IMR-90 (cell line): Measurements from ENCODE around the gene SMIM21. TPM values are rescaled to one million over a fixed set of nuclear protein-coding genes. Genes with fewer than 3 reads are reported as not detected.

ENCODE experiments used
- ATAC-seq: fragments of 200-7000 bp; cut with Tn5 transposase; 2 replicates; pipeline ENCODE4 v1.9.1; 2020; ENCODE audit warnings: low read depth, mild to moderate bottlenecking, moderate library complexity
- BruUV-seq: library from RNA; stranded (reverse); fragments of 400-500 nt; replicated peaks from 2 replicates; lab custom pipeline; 2021; lab: Mats Ljungman, UMichigan
- CTCF ChIA-PET: fragments of 300-600 bp; formaldehyde crosslinking; extraction: SDS; loops from one replicate; lab custom pipeline; 2021; ENCODE audit warnings: antibody characterized with exemption; lab: Yijun Ruan, JAX
- POLR2A ChIA-PET: fragments of 300-600 bp; sonication (Branson Sonifier 250); formaldehyde crosslinking; loops from one replicate; lab custom pipeline; 2022; ENCODE audit warnings: antibody characterized with exemption; ENCODE audit not compliant: unreplicated experiment; lab: Charles Lee
- DNase-seq: peaks from one replicate; pipeline ENCODE4 v3.0.0; 2013
- H2AFZ ChIP-seq: replicated peaks from 2 replicates; pipeline ENCODE3; 2013; ENCODE audit warnings: low read length, mild to moderate bottlenecking; ENCODE audit not compliant: poor library complexity
- H2AK5ac ChIP-seq: 2 replicates; pipeline ENCODE4 v1.6.1; 2013; ENCODE audit warnings: low read depth, low read length, inconsistent platforms
- H2AK9ac ChIP-seq: replicated peaks from 2 replicates; pipeline ENCODE3; 2013; ENCODE audit warnings: mild to moderate bottlenecking, low read depth, low read length, moderate library complexity; ENCODE audit not compliant: poor library complexity
- H2BK120ac ChIP-seq: 2 replicates; pipeline ENCODE4 v1.6.1; 2013; ENCODE audit warnings: low read depth, low read length, inconsistent platforms
- H2BK15ac ChIP-seq: 3 replicates; pipeline ENCODE4 v1.6.1; 2013; ENCODE audit warnings: low read depth, low read length, inconsistent platforms
- H2BK20ac ChIP-seq: 2 replicates; pipeline ENCODE4 v1.6.1; 2013; ENCODE audit warnings: low read depth, mild to moderate bottlenecking, inconsistent platforms, low read length, moderate library complexity
- H2BK5ac ChIP-seq: 2 replicates; pipeline ENCODE4 v1.6.1; 2013; ENCODE audit warnings: mild to moderate bottlenecking, low read depth, low read length, inconsistent platforms; ENCODE audit not compliant: poor library complexity, severe bottlenecking
- H3K14ac ChIP-seq: replicated peaks from 2 replicates; pipeline ENCODE4 v1.6.1; 2013; ENCODE audit warnings: low read depth, low read length, inconsistent platforms
- H3K18ac ChIP-seq: 2 replicates; pipeline ENCODE4 v1.6.1; 2013; ENCODE audit warnings: low read depth, low read length, control low read depth
- H3K23ac ChIP-seq: 2 replicates; pipeline ENCODE4 v1.6.1; 2013; ENCODE audit warnings: low read depth, low read length, inconsistent platforms
- H3K27ac ChIP-seq: 2 replicates; pipeline ENCODE4 v1.5.1; 2013; ENCODE audit warnings: mild to moderate bottlenecking, control low read depth, low read length; ENCODE audit not compliant: insufficient read depth
- H3K27me3 ChIP-seq: 2 replicates; pipeline ENCODE4 v1.6.1; 2013; ENCODE audit warnings: low read length; ENCODE audit not compliant: control insufficient read depth, insufficient read depth
- H3K36me3 ChIP-seq: 2 replicates; pipeline ENCODE4 v1.6.1; 2013; ENCODE audit warnings: low read length, mixed read lengths; ENCODE audit not compliant: control insufficient read depth, insufficient read depth
- H3K4ac ChIP-seq: 2 replicates; pipeline ENCODE4 v1.6.1; 2013; ENCODE audit warnings: low read depth, low read length, inconsistent platforms
- H3K4me1 ChIP-seq: 2 replicates; pipeline ENCODE4 v1.6.1; 2013; ENCODE audit warnings: low read length, mixed read lengths; ENCODE audit not compliant: control insufficient read depth, insufficient read depth
- H3K4me2 ChIP-seq: 2 replicates; pipeline ENCODE4 v1.6.1; 2013; ENCODE audit warnings: low read depth, mild to moderate bottlenecking, control low read depth, low read length, moderate library complexity
- H3K4me3 ChIP-seq: 2 replicates; pipeline ENCODE4 v1.5.1; 2013; ENCODE audit warnings: low read depth, mild to moderate bottlenecking, control low read depth, low read length, moderate library complexity; ENCODE audit not compliant: insufficient read depth
- H3K56ac ChIP-seq: 2 replicates; pipeline ENCODE4 v1.6.1; 2013; ENCODE audit warnings: low read length, inconsistent platforms; ENCODE audit not compliant: insufficient read depth; ENCODE audit errors: extremely low read depth
- H3K79me1 ChIP-seq, 2 experiments: 2 replicates each; pipeline ENCODE4 v1.6.1; 2013; ENCODE audit warnings: low read length in 2 of 2, inconsistent platforms in 1 of 2, low read depth in 1 of 2
- H3K9ac ChIP-seq: 2 replicates; pipeline ENCODE4 v1.6.1; 2013; ENCODE audit warnings: low read depth, low read length, control low read depth
- H3K9me1 ChIP-seq: 2 replicates; pipeline ENCODE4 v1.6.1; 2013; ENCODE audit warnings: low read length, inconsistent platforms; ENCODE audit not compliant: insufficient read depth
- H3K9me3 ChIP-seq: 2 replicates; pipeline ENCODE4 v1.6.1; 2013; ENCODE audit warnings: low read length; ENCODE audit not compliant: control insufficient read depth, insufficient read depth
- H4K20me1 ChIP-seq: 2 replicates; pipeline ENCODE4 v1.6.1; 2013; ENCODE audit warnings: low read length, inconsistent platforms; ENCODE audit not compliant: insufficient read depth
- H4K5ac ChIP-seq: 2 replicates; pipeline ENCODE4 v1.6.1; 2013; ENCODE audit warnings: mild to moderate bottlenecking, low read depth, low read length, control low read depth
- H4K8ac ChIP-seq, 2 experiments: 2 replicates each; pipeline ENCODE4 v1.6.1; 2013; ENCODE audit warnings: low read depth in 2 of 2, low read length in 2 of 2, control low read depth in 1 of 2, inconsistent platforms in 1 of 2
- H4K91ac ChIP-seq: 2 replicates; pipeline ENCODE4 v1.6.1; 2013; ENCODE audit warnings: low read depth, low read length, inconsistent platforms; ENCODE audit not compliant: insufficient read depth
- CHD1 ChIP-seq: IDR thresholded peaks from 2 replicates; pipeline ENCODE4 v1.6.1; 2012; ENCODE audit warnings: low read depth, low read length, improper control_type of control experiment
- ELK1 ChIP-seq: fragments of 150-350 bp; IDR thresholded peaks from 2 replicates; pipeline ENCODE4 v1.6.1; 2016; ENCODE audit warnings: low read depth, mild to moderate bottlenecking, low read length, moderate library complexity, borderline replicate concordance
- FOS ChIP-seq: fragments of 150-350 bp; IDR thresholded peaks from 2 replicates; pipeline ENCODE4 v1.6.1; 2016; ENCODE audit warnings: low read depth, low read length
- MAFK ChIP-seq: IDR thresholded peaks from 2 replicates; pipeline ENCODE4 v1.6.1; 2012; ENCODE audit warnings: low read depth, low read length, improper control_type of control experiment
- NFE2L2 ChIP-seq: fragments of 150-350 bp; IDR thresholded peaks from 2 replicates; pipeline ENCODE4 v1.6.1; 2016; ENCODE audit warnings: low read depth, mild to moderate bottlenecking, low read length
- RAD21 ChIP-seq: IDR thresholded peaks from 2 replicates; pipeline ENCODE4 v1.6.1; 2012; ENCODE audit warnings: low read length, improper control_type of control experiment
- RFX5 ChIP-seq: IDR thresholded peaks from 2 replicates; pipeline ENCODE4 v1.8.0; 2012; ENCODE audit warnings: low read depth, mild to moderate bottlenecking, low read length, moderate library complexity
- WGBS, 2 experiments: methylation state at CpG; one replicate each; pipeline versions ENCODE4 v1.1.5 to v1.1.7; 2013; ENCODE audit warnings: missing lambda C conversion rate in 2 of 2; ENCODE audit not compliant: insufficient read length in 1 of 2; ENCODE audit errors: extremely low coverage in 2 of 2; 5-methylcytosine and 5-hydroxymethylcytosine counted together
- dilution Hi-C: fragments of 300-500 bp; cut with HindIII; formaldehyde crosslinking; loops from one replicate; pipeline ENCODE4 v1.14.3; 2018; ENCODE audit warnings: low sequenced_read_pairs; ENCODE audit not compliant: unreplicated experiment
- in situ Hi-C: fragments of 300-500 bp; cut with MboI; formaldehyde crosslinking; loops from 3 replicates; pipeline ENCODE4 v1.14.3; 2019; ENCODE audit warnings: low sequenced_read_pairs, inconsistent platforms, mixed read lengths
- intact Hi-C: fragments of 100-400 bp; cut with micrococcal nuclease; formaldehyde crosslinking; loops from 2 replicates; pipeline ENCODE4 v1.10.0; 2022
- polyA plus RNA-seq, 3 experiments: library from polyadenylated mRNA; depleted of rRNA; stranded (reverse); fragments of >200 nt; gene quantifications; 2 replicates each; pipeline ENCODE4 v1.2.3, GENCODE V29; 2012; ENCODE audit warnings: low replicate concordance in 1 of 3
- total RNA-seq: library from RNA; depleted of rRNA; stranded (reverse); fragments of >200 nt; gene quantifications from 2 replicates; pipeline ENCODE4 v1.2.3, GENCODE V29; 2012

Gene SMIM21
- total and polyA plus RNA-seq, 2 of the 4 experiments (the other 2 are of a cell fraction), result not detected

- H3K36me3 ChIP-seq, result no peaks in the 10 kb centered on the region
- H3K23ac ChIP-seq, result no peak overlapping the region
- H2BK120ac ChIP-seq, result no peak overlapping the region
- no peak overlapping the region for H3K56ac ChIP-seq
- H3K4ac ChIP-seq, result no peak overlapping the region
- 0 out of 2 replicates have a peak, but pooled peaks cover 2% of the 10 kb centered on the region for H3K9me3 ChIP-seq
- H3K14ac ChIP-seq, result no peak overlapping the region
- H3K4me3 ChIP-seq, result no peak overlapping the region
- H3K9me1 ChIP-seq, result no peaks in the 10 kb centered on the region
- H3K9ac ChIP-seq, result no peak overlapping the region
- POLR2A ChIA-PET, result no interaction called here
- no peaks in the 10 kb centered on the region for H4K20me1 ChIP-seq
- H3K18ac ChIP-seq, result no peak overlapping the region
- H2BK20ac ChIP-seq, result no peak overlapping the region
- TF ChIP-seq ELK1 (no peak), RAD21 (no peak), RFX5 (no peak), NFE2L2 (no peak), FOS (no peak), CHD1 (no peak), MAFK (no peak)
- peaks cover 8% of the 10 kb centered on the region for H3K27me3 ChIP-seq
- H2AFZ ChIP-seq, result no peak overlapping the region
- H4K91ac ChIP-seq, result no peak overlapping the region
- no peak overlapping the region for H4K8ac ChIP-seq
- no peak overlapping the region for H2AK9ac ChIP-seq
- CTCF ChIA-PET, result no interaction called here
- dilution Hi-C loops (no loop called here), in situ Hi-C loops (no loop called here), intact Hi-C loops (no loop called here)
- H2BK15ac ChIP-seq, result no peak overlapping the region
- H3K4me1 ChIP-seq, result no peaks in the 10 kb centered on the region
- no peak for ATAC-seq
- no peak overlapping the region for H2BK5ac ChIP-seq
- no peak for DNase-seq
- no peak overlapping the region for H3K4me2 ChIP-seq
- 95% methylated on average over 4 of the region's 10 CpGs; no CpG with 5 or more reads in 1 of the 2 experiments for WGBS, 2 experiments
- H4K5ac ChIP-seq, result no peak overlapping the region
- H3K79me1 ChIP-seq, result no peaks in the 10 kb centered on the region
- no TSS peak for BruUV-seq
- no peak overlapping the region for H2AK5ac ChIP-seq
- H3K27ac ChIP-seq, result no peak overlapping the region
Measured at GRCh38 chr18:75377926-75378325, 49.6 kb downstream of the SMIM21 start.
